Measurements from ENCODE around the gene PRKG1. TPM values are rescaled to one million over a fixed set of nuclear protein-coding genes. Genes with fewer than 3 reads are reported as not detected.
"Not testable (repeated sequence)": the region's sequence is repeated elsewhere in the genome, so short reads cannot be mapped to it uniquely, and the experiment has no call there.

Gene PRKG1
- total and polyA plus RNA-seq, 7 donors, result 4.5 to 49.0 (median 31.7) TPM

DNA sequence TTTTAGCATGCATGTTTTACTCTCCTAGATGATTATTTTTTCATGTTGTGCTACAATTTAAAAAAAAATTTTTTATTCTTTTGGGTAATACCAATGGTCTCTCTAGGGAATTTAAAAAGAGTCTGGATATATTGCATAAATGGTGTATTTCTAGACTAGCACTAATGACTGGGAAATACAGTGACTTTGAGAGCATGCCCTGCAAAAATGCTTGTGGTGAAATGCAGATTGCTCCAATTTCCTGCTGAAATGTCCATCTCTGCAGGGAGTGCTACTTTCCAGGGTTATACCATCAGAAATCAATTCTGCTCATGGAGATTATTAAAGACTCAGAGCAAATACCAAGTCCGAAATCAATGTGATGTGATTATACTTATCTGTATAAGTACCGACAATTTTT, 186.1 kb downstream of the PRKG1 start:
- TF ChIP-seq, protein P1, sequence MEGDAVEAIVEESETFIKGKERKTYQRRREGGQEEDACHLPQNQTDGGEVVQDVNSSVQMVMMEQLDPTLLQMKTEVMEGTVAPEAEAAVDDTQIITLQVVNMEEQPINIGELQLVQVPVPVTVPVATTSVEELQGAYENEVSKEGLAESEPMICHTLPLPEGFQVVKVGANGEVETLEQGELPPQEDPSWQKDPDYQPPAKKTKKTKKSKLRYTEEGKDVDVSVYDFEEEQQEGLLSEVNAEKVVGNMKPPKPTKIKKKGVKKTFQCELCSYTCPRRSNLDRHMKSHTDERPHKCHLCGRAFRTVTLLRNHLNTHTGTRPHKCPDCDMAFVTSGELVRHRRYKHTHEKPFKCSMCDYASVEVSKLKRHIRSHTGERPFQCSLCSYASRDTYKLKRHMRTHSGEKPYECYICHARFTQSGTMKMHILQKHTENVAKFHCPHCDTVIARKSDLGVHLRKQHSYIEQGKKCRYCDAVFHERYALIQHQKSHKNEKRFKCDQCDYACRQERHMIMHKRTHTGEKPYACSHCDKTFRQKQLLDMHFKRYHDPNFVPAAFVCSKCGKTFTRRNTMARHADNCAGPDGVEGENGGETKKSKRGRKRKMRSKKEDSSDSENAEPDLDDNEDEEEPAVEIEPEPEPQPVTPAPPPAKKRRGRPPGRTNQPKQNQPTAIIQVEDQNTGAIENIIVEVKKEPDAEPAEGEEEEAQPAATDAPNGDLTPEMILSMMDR (IDR thresholded peaks at IDR 0.05), result no peak
- H3K36me3 ChIP-seq (ENCODE audit: insufficient read depth in 1 of 2, low read depth in 1 of 2), result no peaks in the 10 kb centered on the region
- ATAC-seq, result no peak

DNA sequence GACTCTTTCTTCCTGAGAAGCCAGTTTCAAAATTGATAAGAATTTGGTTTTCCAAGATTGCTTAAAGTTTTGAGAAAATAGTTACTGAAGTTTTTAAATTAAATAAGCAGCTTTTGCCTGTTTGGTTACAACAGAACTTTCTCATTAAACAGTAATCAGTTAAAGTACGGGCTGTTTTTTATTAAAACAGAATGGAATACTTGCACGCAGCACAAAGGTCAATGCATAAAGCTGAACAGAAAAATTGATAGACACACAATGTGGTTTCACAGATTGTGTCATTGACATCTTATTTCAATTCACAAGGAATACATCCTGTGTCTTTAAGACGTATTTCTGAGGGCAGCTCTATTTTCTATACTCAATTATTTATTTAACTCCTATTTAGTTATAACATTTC, 192.2 kb downstream of the PRKG1 start:
- 86 to 91% (median 90%) methylated on average over 3 of the region's 3 CpGs for WGBS, 3 donors
- DNase-seq, result no peak
- Histone ChIP-seq H3K4me1 (peaks cover 3% of the 10 kb centered on the region), H3K27ac (no peak overlapping the region), H3K36me3 (ENCODE audit: insufficient read depth in 1 of 2, low read depth in 1 of 2) (no peaks in the 10 kb centered on the region), H3K4me3 (no peak overlapping the region), H3K9me3 (no peaks in the 10 kb centered on the region), H3K27me3 (ENCODE audit: insufficient read depth in 3 of 3, low read length in 2 of 3) (no peaks in the 10 kb centered on the region)
- TF ChIP-seq, protein P1 (IDR thresholded peaks at IDR 0.05), result no peak
- intact Hi-C loops (cut with DNase I), result no loop called here
- no peak for ATAC-seq

More for the DNA sequence above, 186.1 kb downstream of the PRKG1 start:
- peaks cover 3% of the 10 kb centered on the region for H3K4me1 ChIP-seq
- no peak for DNase-seq
- H3K9me3 ChIP-seq, result no peaks in the 10 kb centered on the region
- intact Hi-C loops (cut with DNase I), result no loop called here
- no peak overlapping the region for H3K27ac ChIP-seq
- H3K27me3 ChIP-seq (ENCODE audit: insufficient read depth in 3 of 3, low read length in 2 of 3), result no peaks in the 10 kb centered on the region
- 72 to 78% (median 75%) methylated on average over 2 of the region's 2 CpGs for WGBS, 3 donors
- H3K4me3 ChIP-seq, result no peak overlapping the region

DNA sequence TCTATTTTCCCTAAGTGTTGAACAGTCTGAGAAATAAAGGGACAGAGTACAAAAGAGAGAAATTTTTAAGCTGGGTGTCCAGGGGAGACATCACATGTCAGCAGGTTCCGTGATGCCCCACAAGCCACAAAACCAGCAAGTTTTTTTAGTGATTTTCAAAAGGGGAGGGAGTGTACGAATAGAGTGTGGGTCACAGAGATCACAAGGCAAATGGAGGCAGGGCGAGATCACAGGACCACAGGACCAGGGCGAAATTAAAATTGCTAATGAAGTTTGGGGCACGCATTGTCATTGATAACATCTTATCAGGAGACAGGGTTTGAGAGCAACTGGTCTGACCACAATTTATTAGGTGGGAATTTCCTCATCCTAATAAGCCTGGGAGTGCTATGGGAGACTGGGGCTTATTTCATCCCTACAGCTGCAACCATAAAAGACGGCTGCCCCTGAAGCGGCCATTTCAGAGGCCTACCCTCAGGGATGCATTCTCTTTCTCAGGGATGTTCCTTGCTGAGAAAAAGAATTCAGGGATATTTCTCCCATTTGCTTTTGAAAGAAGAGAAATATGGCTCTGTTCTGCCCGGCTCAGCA, 193.8 kb downstream of the PRKG1 start:
- H3K4me3 ChIP-seq; H3K36me3 ChIP-seq (ENCODE audit: insufficient read depth in 1 of 2, low read depth in 1 of 2); DNase-seq; intact Hi-C loops (cut with DNase I); H3K4me1 ChIP-seq; H3K27ac ChIP-seq; H3K9me3 ChIP-seq; ATAC-seq; H3K27me3 ChIP-seq (ENCODE audit: insufficient read depth in 3 of 3, low read length in 2 of 3): not testable (repeated sequence)
- WGBS, 3 donors, result 87 to 95% (median 92%) methylated on average over 8 of the region's 8 CpGs

DNA sequence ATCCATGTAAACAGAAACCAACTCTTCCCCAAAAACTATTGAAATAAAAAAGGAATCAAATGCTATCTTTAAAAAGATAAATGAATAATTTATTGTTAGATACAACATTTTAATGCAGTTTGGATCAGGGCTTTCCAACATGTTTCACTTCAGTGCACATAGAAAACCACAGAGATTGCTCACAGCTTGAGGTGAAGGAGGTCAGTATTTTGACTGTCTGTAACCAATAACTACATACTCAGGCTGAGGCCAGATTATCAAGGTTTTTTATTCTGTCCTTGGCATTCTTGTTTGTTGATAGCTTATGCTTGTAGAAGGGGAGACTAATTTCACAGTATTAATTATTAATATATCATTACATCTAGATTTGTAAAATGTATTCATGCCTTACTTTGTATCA, 195.5 kb downstream of the PRKG1 start:
- H3K36me3 ChIP-seq (ENCODE audit: insufficient read depth in 1 of 2, low read depth in 1 of 2), result no peaks in the 10 kb centered on the region
- no peak overlapping the region for H3K4me3 ChIP-seq
- DNase-seq (no peak), ATAC-seq (no peak)
- no peaks in the 10 kb centered on the region for H3K9me3 ChIP-seq
- H3K27me3 ChIP-seq (ENCODE audit: insufficient read depth in 3 of 3, low read length in 2 of 3), result no peaks in the 10 kb centered on the region
- H3K4me1 ChIP-seq, result no peaks in the 10 kb centered on the region
- intact Hi-C loops (cut with DNase I), result no loop called here
- TF ChIP-seq, protein P1 (IDR thresholded peaks at IDR 0.05), result no peak
- no peak overlapping the region for H3K27ac ChIP-seq

DNA sequence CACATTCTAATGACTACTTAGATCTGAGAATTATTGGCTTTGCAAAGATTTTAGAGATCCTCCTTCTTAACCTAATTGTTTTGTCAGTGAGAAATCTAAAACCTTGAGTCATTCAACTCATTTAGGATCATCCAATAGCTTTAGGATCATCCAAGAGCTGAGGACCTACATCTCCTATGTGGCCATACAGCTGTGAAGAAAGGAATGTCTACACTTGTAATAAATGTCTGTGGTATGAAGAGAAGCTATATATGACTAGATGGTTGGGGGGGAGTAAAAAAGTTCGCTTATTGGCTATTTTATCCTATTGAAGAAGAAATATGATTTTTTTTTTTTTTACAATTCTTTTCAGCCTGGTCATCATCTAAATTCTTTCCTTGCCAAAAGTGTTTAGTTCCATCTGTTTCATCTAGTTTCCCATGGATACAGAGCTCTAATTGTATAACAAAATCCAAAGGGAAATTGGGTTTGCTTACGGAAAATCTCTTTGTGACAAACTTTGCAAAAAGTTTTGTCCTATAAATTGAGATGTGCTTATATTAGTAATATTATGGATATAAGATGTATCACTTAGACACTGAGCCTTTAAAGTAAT, 196.7 kb downstream of the PRKG1 start:
- Histone ChIP-seq H3K9me3 (no peaks in the 10 kb centered on the region), H3K36me3 (ENCODE audit: insufficient read depth in 1 of 2, low read depth in 1 of 2) (no peaks in the 10 kb centered on the region), H3K27ac (no peak overlapping the region), H3K4me1 (no peaks in the 10 kb centered on the region), H3K4me3 (no peak overlapping the region), H3K27me3 (ENCODE audit: insufficient read depth in 3 of 3, low read length in 2 of 3) (no peaks in the 10 kb centered on the region)
- DNase-seq (no peak), ATAC-seq (no peak)
- TF ChIP-seq, protein P1 (IDR thresholded peaks at IDR 0.05), result no peak
- 86 to 91% (median 89%) methylated on average over 2 of the region's 2 CpGs for WGBS, 3 donors
- intact Hi-C loops (cut with DNase I), result no loop called here

DNA sequence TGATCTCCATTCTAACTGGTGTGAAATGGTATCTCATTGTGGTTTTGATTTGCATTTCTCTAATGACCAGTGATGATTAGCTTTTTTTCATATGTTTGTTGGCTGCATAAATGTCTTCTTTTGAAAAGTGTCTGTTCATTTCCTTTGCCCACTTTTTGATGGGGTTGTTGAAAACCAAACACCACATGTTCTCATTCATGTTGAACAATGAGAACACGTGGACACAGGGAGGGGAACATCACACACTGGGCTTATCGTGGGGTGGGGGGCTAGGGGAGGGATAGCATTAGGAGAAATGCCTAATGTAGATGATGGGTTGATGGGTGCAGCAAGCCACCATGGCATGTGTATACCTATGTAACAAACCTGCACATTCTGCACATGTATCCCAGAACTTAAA, 197.8 kb downstream of the PRKG1 start:
- H3K27me3 ChIP-seq (ENCODE audit: insufficient read depth in 3 of 3, low read length in 2 of 3); H3K9me3 ChIP-seq; ATAC-seq; intact Hi-C loops (cut with DNase I); H3K4me3 ChIP-seq; H3K27ac ChIP-seq; H3K36me3 ChIP-seq (ENCODE audit: insufficient read depth in 1 of 2, low read depth in 1 of 2); DNase-seq; H3K4me1 ChIP-seq: not testable (repeated sequence)
- 62 to 72% (median 67%) methylated on average over 2 of the region's 2 CpGs for WGBS, 3 donors
